ENCODE results near the gene CENPQ.

Gene CENPQ

DNA sequence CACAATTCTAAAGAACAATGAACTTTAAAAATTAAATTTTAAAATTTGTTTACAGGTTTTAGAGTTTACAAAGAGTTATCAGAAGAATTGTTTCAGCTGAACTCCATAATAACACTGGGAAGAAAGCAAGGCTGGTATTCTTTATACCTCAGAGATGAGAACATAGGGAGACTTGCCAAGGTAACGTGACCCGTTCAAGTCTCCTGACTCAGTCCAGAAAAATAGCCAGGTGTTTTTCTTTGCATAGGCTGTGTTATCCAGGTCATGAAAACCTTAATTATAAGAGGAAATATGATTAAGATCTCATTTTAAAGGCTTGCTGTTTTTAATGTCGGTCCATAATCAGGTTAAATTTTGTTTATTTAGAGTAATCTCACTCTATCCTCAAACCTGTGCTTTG is 78.8 kb downstream of the CENPQ start:
- no peak overlapping the region for H3K4me3 ChIP-seq (ENCODE audit: low read length)
- no peak for TF ChIP-seq ZNF274 (IDR thresholded peaks at IDR 0.05; ENCODE audit: low read depth, low read length)

Data from GM08714 (cell line).